HepG2 (cell line): ENCODE data around the gene ZNF195. TPM values are rescaled to one million over a fixed set of nuclear protein-coding genes. Genes with fewer than 3 reads are reported as not detected.
A peak's percentile ranks its signal among the peaks of the same experiment; 100 is the strongest.

Experiments
- ARID2 ChIP-seq: sonication (generic); formaldehyde crosslinking; IDR thresholded peaks from 2 replicates; pipeline ENCODE4 v1.8.1; 2022; ENCODE audit warnings: mild to moderate bottlenecking, missing genetic modification reagents, borderline replicate concordance
- CENPT ChIP-seq: sonication (generic); formaldehyde crosslinking; IDR thresholded peaks from 2 replicates; pipeline ENCODE4 v1.8.0; 2022; ENCODE audit warnings: low read depth, mild to moderate bottlenecking, moderate library complexity, missing genetic modification reagents
- GLI4 ChIP-seq: sonication (generic); formaldehyde crosslinking; IDR thresholded peaks from 2 replicates; pipeline ENCODE4 v1.5.1; 2020; ENCODE audit warnings: missing genetic modification reagents, mild to moderate bottlenecking, moderate library complexity, borderline replicate concordance
- HIVEP1 ChIP-seq: sonication (generic); formaldehyde crosslinking; IDR thresholded peaks from 2 replicates; pipeline ENCODE4 v1.4.0; 2020; ENCODE audit warnings: mild to moderate bottlenecking, missing genetic modification reagents
- HNF4A ChIP-seq: sonication (generic); formaldehyde crosslinking; IDR thresholded peaks from 2 replicates; pipeline ENCODE4 v1.4.0; 2020; ENCODE audit warnings: missing genetic modification reagents
- HOXA3 ChIP-seq: sonication (generic); formaldehyde crosslinking; IDR thresholded peaks from 2 replicates; pipeline ENCODE4 v1.5.0; 2020; ENCODE audit warnings: missing genetic modification reagents
- KDM4B ChIP-seq: sonication (generic); formaldehyde crosslinking; IDR thresholded peaks from 2 replicates; pipeline ENCODE4 v1.4.0; 2020; ENCODE audit warnings: missing genetic modification reagents
- MED1 ChIP-seq: sonication (generic); formaldehyde crosslinking; IDR thresholded peaks from 2 replicates; pipeline ENCODE4 v1.4.0; 2020; ENCODE audit warnings: missing genetic modification reagents
- NFYC ChIP-seq: IDR thresholded peaks from 2 replicates; pipeline ENCODE4 v1.6.1; 2016; ENCODE audit warnings: missing genetic modification reagents, missing compliant biosample characterization
- RNF2 ChIP-seq: fragments of 450-650 bp; conservative IDR thresholded peaks from 2 replicates; pipeline ENCODE4 v1.6.1; 2016; ENCODE audit warnings: low read depth
- SAFB2 ChIP-seq: sonication (generic); formaldehyde crosslinking; IDR thresholded peaks from 2 replicates; pipeline ENCODE4 v1.5.1; 2020; ENCODE audit warnings: missing genetic modification reagents, low read depth, mild to moderate bottlenecking, borderline replicate concordance
- THRA ChIP-seq: sonication (generic); formaldehyde crosslinking; IDR thresholded peaks from 2 replicates; pipeline ENCODE4 v1.4.0; 2020; ENCODE audit warnings: missing genetic modification reagents, borderline replicate concordance
- TP53 ChIP-seq: sonication (generic); formaldehyde crosslinking; conservative IDR thresholded peaks from 2 replicates; pipeline ENCODE4 v1.4.0; 2020; ENCODE audit warnings: missing genetic modification reagents
- ZKSCAN1 ChIP-seq: fragments of 150-350 bp; IDR thresholded peaks from 2 replicates; pipeline ENCODE4 v1.6.1; 2014; ENCODE audit warnings: low read length
- ZNF251 ChIP-seq: sonication (generic); formaldehyde crosslinking; IDR thresholded peaks from 2 replicates; pipeline ENCODE4 v1.9.0; 2021; ENCODE audit warnings: mild to moderate bottlenecking, missing genetic modification reagents
- ZNF33B ChIP-seq: sonication (generic); formaldehyde crosslinking; IDR thresholded peaks from 2 replicates; pipeline ENCODE4 v1.5.1; 2020; ENCODE audit warnings: mild to moderate bottlenecking, missing genetic modification reagents
- ZNF558 ChIP-seq: sonication (generic); formaldehyde crosslinking; IDR thresholded peaks from 2 replicates; pipeline ENCODE4 v1.9.0; 2022; ENCODE audit warnings: mild to moderate bottlenecking, missing genetic modification reagents, borderline replicate concordance
- ZNF678 ChIP-seq: sonication (generic); formaldehyde crosslinking; IDR thresholded peaks from 2 replicates; pipeline ENCODE4 v1.4.0; 2020; ENCODE audit warnings: mild to moderate bottlenecking, missing genetic modification reagents
- polyA plus RNA-seq, 8 experiments: library from polyadenylated mRNA; depleted of rRNA in 3 of 8; stranded (reverse) in 7 of 8; unstranded in 1 of 8; fragments of >200 nt; fragmentation: Illumina TruSeq in 4 of 8; extraction: Trizol in 4 of 8; gene quantifications; 2 replicates each; pipeline versions ENCODE4 v1.2.1 to v1.2.3, GENCODE V29; 2011 to 2016; ENCODE audit warnings: low read depth in 4 of 8, missing spikeins in 1 of 8, mixed read lengths in 1 of 8; ENCODE audit not compliant: insufficient read depth in 1 of 8
- total RNA-seq, 5 experiments: library from RNA; depleted of rRNA; stranded (reverse); fragments of >200 nt; fragmentation: Illumina TruSeq; extraction: Trizol; gene quantifications; 2 replicates each; pipeline ENCODE4 v1.2.3, GENCODE V29; 2016; ENCODE audit warnings: low read depth in 1 of 5
- TF ChIP-seq, protein P1 (sequence below): IDR thresholded peaks from 2 replicates; pipeline ENCODE4 v1.6.1; 2012; ENCODE audit warnings: inconsistent platforms
- TF ChIP-seq, protein P2 (sequence below): sonication (generic); formaldehyde crosslinking; IDR thresholded peaks from 2 replicates; pipeline ENCODE4 v1.5.0; 2020; ENCODE audit warnings: missing genetic modification reagents
- TF ChIP-seq, protein P3 (sequence below): IDR thresholded peaks from 2 replicates; pipeline ENCODE4 v1.6.1; 2016; ENCODE audit warnings: low read depth, borderline replicate concordance
- TF ChIP-seq, protein P4 (sequence below): sonication (generic); formaldehyde crosslinking; IDR thresholded peaks from 2 replicates; pipeline ENCODE4 v1.8.0; 2022; ENCODE audit warnings: low read depth, missing genetic modification reagents

ZNF195 gene
- total and polyA plus RNA-seq, 2 of the 13 experiments (the other 11 are each of a cell fraction or from before 2014, with no cell fraction given) = 17.3 to 31.4 TPM

DNA sequence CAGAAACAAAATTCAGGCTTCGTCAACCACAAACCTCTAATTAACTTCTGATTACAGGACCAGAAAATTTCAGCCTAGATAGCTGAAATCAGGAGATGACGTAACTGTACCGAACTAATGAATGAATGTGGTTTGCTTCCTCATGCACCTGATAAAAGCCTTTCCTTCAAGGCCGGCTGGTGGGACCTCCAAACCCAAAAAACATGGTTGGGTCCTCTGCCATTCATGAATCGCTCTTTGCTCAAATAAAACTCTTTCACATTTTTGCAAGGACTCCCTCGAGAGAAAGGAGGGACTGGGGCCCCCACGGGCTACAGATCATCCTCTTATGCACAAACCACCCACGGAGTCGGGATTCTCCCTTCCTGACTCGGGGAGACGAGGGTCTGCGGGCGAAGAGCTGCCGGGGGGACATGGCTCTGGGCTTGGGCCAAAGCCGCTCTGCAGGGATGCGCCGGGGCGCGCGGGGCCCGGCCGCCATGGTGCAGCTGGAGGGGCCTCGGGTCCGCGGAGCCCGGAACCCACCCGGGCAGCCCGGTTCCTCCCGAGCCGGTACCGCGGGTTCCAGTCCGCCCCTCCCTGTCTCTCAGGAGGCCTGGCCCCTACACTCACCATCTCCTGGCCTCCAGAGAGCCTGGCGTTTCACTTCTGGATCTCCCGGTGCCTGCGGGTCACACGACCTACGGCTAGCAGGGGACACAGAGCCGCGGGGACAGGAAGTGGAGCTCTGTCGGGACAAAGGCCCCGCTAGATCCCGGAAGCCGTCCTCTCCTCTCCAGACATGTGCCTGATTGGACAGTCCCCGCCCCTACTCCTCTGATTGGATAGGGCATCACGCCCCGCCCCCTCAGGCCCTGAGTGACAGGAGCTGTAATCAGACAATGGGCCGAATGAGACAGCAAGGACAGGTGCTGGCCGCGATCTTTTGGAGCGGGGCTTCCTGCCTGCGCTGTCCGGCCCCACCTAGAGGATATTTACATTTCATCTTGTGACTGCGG, at the start of gene ZNF195 (continued):
- TF ChIP-seq MED1 (0 out of 2 replicates have a peak, but pooled peaks have one; percentile 39), THRA (CRISPR knock-in tag) (0 out of 2 replicates have a peak, but pooled peaks have one; percentile 15), HIVEP1 (CRISPR knock-in tag) (no peak; the same call in 1 of the 2 replicates), ZNF678 (CRISPR knock-in tag) (0 out of 2 replicates have a peak, but pooled peaks have one; percentile 23), CENPT (CRISPR knock-in tag) (no peak), GLI4 (CRISPR knock-in tag) (no peak), ARID2 (CRISPR knock-in tag) (peak; percentile 63; the same call in 1 of the 2 replicates), RNF2 (peak; percentile 90), NFYC (peak; percentile 91), HOXA3 (CRISPR knock-in tag) (peak; percentile 70), SAFB2 (CRISPR knock-in tag) (no peak; the same call in 1 of the 2 replicates), TP53 (CRISPR knock-in tag) (no peak), ZKSCAN1 (no peak), ZNF558 (CRISPR knock-in tag) (no peak; the same call in 1 of the 2 replicates), ZNF251 (CRISPR knock-in tag) (no peak), ZNF33B (CRISPR knock-in tag) (peak; percentile 53; the same call in 1 of the 2 replicates), HNF4A (CRISPR knock-in tag) (no peak), KDM4B (CRISPR knock-in tag) (no peak)
- TF ChIP-seq, protein P1, sequence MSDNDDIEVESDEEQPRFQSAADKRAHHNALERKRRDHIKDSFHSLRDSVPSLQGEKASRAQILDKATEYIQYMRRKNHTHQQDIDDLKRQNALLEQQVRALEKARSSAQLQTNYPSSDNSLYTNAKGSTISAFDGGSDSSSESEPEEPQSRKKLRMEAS = peak; percentile 76
- TF ChIP-seq, protein P2, sequence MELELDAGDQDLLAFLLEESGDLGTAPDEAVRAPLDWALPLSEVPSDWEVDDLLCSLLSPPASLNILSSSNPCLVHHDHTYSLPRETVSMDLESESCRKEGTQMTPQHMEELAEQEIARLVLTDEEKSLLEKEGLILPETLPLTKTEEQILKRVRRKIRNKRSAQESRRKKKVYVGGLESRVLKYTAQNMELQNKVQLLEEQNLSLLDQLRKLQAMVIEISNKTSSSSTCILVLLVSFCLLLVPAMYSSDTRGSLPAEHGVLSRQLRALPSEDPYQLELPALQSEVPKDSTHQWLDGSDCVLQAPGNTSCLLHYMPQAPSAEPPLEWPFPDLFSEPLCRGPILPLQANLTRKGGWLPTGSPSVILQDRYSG = no peak
- TF ChIP-seq, protein P3, sequence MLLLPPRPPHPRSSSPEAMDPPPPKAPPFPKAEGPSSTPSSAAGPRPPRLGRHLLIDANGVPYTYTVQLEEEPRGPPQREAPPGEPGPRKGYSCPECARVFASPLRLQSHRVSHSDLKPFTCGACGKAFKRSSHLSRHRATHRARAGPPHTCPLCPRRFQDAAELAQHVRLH (CRISPR knock-in tag) = no peak; the same call in 1 of the 2 replicates
- TF ChIP-seq, protein P4, sequence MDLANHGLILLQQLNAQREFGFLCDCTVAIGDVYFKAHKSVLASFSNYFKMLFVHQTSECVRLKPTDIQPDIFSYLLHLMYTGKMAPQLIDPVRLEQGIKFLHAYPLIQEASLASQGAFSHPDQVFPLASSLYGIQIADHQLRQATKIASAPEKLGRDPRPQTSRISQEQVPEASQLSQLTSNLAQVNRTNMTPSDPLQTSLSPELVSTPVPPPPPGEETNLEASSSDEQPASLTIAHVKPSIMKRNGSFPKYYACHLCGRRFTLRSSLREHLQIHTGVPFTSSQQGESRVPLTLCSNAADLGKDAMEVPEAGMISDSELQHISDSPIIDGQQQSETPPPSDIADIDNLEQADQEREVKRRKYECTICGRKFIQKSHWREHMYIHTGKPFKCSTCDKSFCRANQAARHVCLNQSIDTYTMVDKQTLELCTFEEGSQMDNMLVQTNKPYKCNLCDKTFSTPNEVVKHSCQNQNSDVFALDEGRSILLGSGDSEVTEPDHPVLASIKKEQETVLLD (CRISPR knock-in tag) = no peak
